HepG2 (cell line): ENCODE measurements around the gene PDLIM5. TPM values are rescaled to one million over a fixed set of nuclear protein-coding genes. Genes with fewer than 3 reads are reported as not detected.

ENCODE experiments used
- ATAC-seq: fragments of 200-7000 bp; cut with Tn5 transposase; 3 replicates; pipeline ENCODE4 v1.9.1; 2020; ENCODE audit warnings: mild to moderate bottlenecking, moderate library complexity
- BruUV-seq: library from RNA; stranded (reverse); fragments of 400-500 nt; replicated peaks from 2 replicates; lab custom pipeline; 2021; lab: Mats Ljungman, UMichigan
- CTCF ChIA-PET: fragments of 300-600 bp; formaldehyde crosslinking; extraction: SDS; loops from one replicate; lab custom pipeline; 2021; ENCODE audit warnings: low total read pairs, inconsistent platforms, low intra/inter-chr PET ratio; lab: Yijun Ruan, JAX
- POLR2A ChIA-PET: fragments of 350-600 bp; sonication (Branson Sonifier 250); formaldehyde crosslinking; loops from one replicate; lab custom pipeline; 2020; ENCODE audit warnings: antibody characterized with exemption, inconsistent platforms; lab: Yijun Ruan, JAX
- DNase-seq: peaks from one replicate; pipeline ENCODE4 v3.0.0-alpha.2; 2015; ENCODE audit warnings: low spot score
- FAIRE-seq: peaks from 3 replicates; lab custom pipeline; 2011; peaks lifted over from hg19 to GRCh38; lab: Jason Lieb, UNC
- H2AFZ ChIP-seq: one replicate; pipeline ENCODE4 v1.6.1; 2011; ENCODE audit warnings: low read length, inconsistent platforms
- H3K27ac ChIP-seq: fragments of 300-600 bp; 3 replicates; pipeline ENCODE4 v1.8.0; 2011; ENCODE audit warnings: mixed run types, mild to moderate bottlenecking, mixed read lengths, low read length, inconsistent platforms; ENCODE audit not compliant: insufficient read depth; ENCODE audit errors: extremely low read length
- H3K27me3 ChIP-seq, 2 experiments: fragments of 200-600 bp in 1 of 2; 2 replicates in 1 of 2; 3 replicates in 1 of 2; pipeline versions ENCODE4 v1.6.0 to v1.8.0; 2011; ENCODE audit warnings: low read length in 2 of 2, mild to moderate bottlenecking in 2 of 2, moderate library complexity in 2 of 2, inconsistent platforms in 1 of 2; ENCODE audit not compliant: insufficient read depth in 2 of 2, control insufficient read depth in 1 of 2
- H3K36me3 ChIP-seq, 2 experiments: fragments of 200-600 bp in 1 of 2; replicated peaks in 1 of 2; 2 replicates in 1 of 2; 3 replicates in 1 of 2; pipeline versions ENCODE4 v1.5.1 to v1.8.0; 2011; ENCODE audit warnings: low read length in 2 of 2, inconsistent platforms in 1 of 2; ENCODE audit not compliant: insufficient read depth in 2 of 2, control insufficient read depth in 1 of 2
- H3K4me1 ChIP-seq: 2 replicates; pipeline ENCODE4 v1.5.1; 2012; ENCODE audit warnings: low read length, inconsistent platforms; ENCODE audit not compliant: insufficient read depth
- H3K4me2 ChIP-seq: 2 replicates; pipeline ENCODE4 v1.6.0; 2011; ENCODE audit warnings: low read depth, low read length, inconsistent platforms
- H3K4me3 ChIP-seq, 3 experiments: fragments of 200-600 bp in 1 of 3; sonication (generic), shearing (Covaris generic) in 1 of 3; replicated peaks in 1 of 3; 2 replicates each; pipeline ENCODE4 v1.5.1; 2011 to 2016; ENCODE audit warnings: low read length in 3 of 3, inconsistent platforms in 2 of 3, low read depth in 2 of 3, mild to moderate bottlenecking in 2 of 3, control low read depth in 1 of 3, mixed read lengths in 1 of 3; ENCODE audit not compliant: insufficient read depth in 1 of 3
- H3K79me2 ChIP-seq: one replicate; pipeline ENCODE4 v1.6.1; 2011; ENCODE audit warnings: low read length, inconsistent platforms; ENCODE audit not compliant: insufficient read depth
- H3K9ac ChIP-seq: 2 replicates; pipeline ENCODE4 v1.6.0; 2011; ENCODE audit warnings: mild to moderate bottlenecking, low read depth, low read length, inconsistent platforms; ENCODE audit not compliant: insufficient read depth
- H3K9me3 ChIP-seq: 2 replicates; pipeline ENCODE4 v1.5.1; 2012; ENCODE audit warnings: mild to moderate bottlenecking, low read length
- H4K20me1 ChIP-seq: 2 replicates; pipeline ENCODE4 v1.6.0; 2011; ENCODE audit warnings: inconsistent platforms, mild to moderate bottlenecking, low read length, moderate library complexity; ENCODE audit not compliant: insufficient read depth
- GMEB2 ChIP-seq: IDR thresholded peaks from 2 replicates; pipeline ENCODE4 v1.6.1; 2016; ENCODE audit warnings: missing biosample characterization, missing genetic modification reagents, low read depth
- HNRNPL ChIP-seq: fragments of 200-400 bp; formaldehyde crosslinking; IDR thresholded peaks from 2 replicates; pipeline ENCODE4 v1.6.1; 2017; ENCODE audit warnings: mild to moderate bottlenecking, low read depth, low read length
- HNRNPLL ChIP-seq: fragments of 200-400 bp; formaldehyde crosslinking; IDR thresholded peaks from 2 replicates; pipeline ENCODE4 v1.6.1; 2017; ENCODE audit warnings: mild to moderate bottlenecking, low read depth, low read length; ENCODE audit not compliant: poor library complexity, severe bottlenecking
- KLF16 ChIP-seq, 2 experiments: sonication (generic) in 1 of 2; formaldehyde crosslinking in 1 of 2; IDR thresholded peaks; 2 replicates each; pipeline versions ENCODE4 v1.6.1 to v1.8.0; 2016 to 2023; ENCODE audit warnings: missing genetic modification reagents in 2 of 2, missing compliant biosample characterization in 1 of 2
- NFIC ChIP-seq: IDR thresholded peaks from 2 replicates; pipeline ENCODE4 v1.6.1; 2012; ENCODE audit warnings: mild to moderate bottlenecking, low read length, inconsistent platforms
- PRPF4 ChIP-seq: fragments of 200-400 bp; formaldehyde crosslinking; IDR thresholded peaks from 2 replicates; pipeline ENCODE4 v1.6.1; 2016; ENCODE audit warnings: low read length, low read depth; ENCODE audit not compliant: poor library complexity, severe bottlenecking
- RORA ChIP-seq: sonication (generic); formaldehyde crosslinking; IDR thresholded peaks from 2 replicates; pipeline ENCODE4 v1.5.0; 2020; ENCODE audit warnings: mild to moderate bottlenecking, missing genetic modification reagents, moderate library complexity
- SNAI1 ChIP-seq: sonication (generic); formaldehyde crosslinking; IDR thresholded peaks from 2 replicates; pipeline ENCODE4 v1.5.0; 2020; ENCODE audit warnings: mild to moderate bottlenecking, missing genetic modification reagents, borderline replicate concordance
- ZFP90 ChIP-seq: sonication (generic); formaldehyde crosslinking; IDR thresholded peaks from 2 replicates; pipeline ENCODE4 v1.8.0; 2022; ENCODE audit warnings: missing genetic modification reagents, mild to moderate bottlenecking, inconsistent platforms, borderline replicate concordance
- ZNF337 ChIP-seq: sonication (generic); formaldehyde crosslinking; IDR thresholded peaks from 2 replicates; pipeline ENCODE4 v1.5.1; 2020; ENCODE audit warnings: missing genetic modification reagents, low read depth, mild to moderate bottlenecking, borderline replicate concordance
- ZNF383 ChIP-seq: sonication (generic); formaldehyde crosslinking; IDR thresholded peaks from 2 replicates; pipeline ENCODE4 v1.4.0; 2020; ENCODE audit warnings: missing genetic modification reagents, mild to moderate bottlenecking, borderline replicate concordance
- ZNF569 ChIP-seq: sonication (generic); formaldehyde crosslinking; IDR thresholded peaks from 2 replicates; pipeline ENCODE4 v1.5.0; 2020; ENCODE audit warnings: mild to moderate bottlenecking, missing genetic modification reagents, moderate library complexity, borderline replicate concordance
- ZNF614 ChIP-seq: IDR thresholded peaks from 2 replicates; pipeline ENCODE4 v1.6.1; 2018; ENCODE audit warnings: missing biosample characterization, missing genetic modification reagents, inconsistent platforms, borderline replicate concordance
- ZNF644 ChIP-seq: IDR thresholded peaks from 2 replicates; pipeline ENCODE4 v1.6.1; 2016; ENCODE audit warnings: low read depth
- in situ Hi-C: cut with HindIII; loops from 2 replicates; pipeline ENCODE4 v1.10.0; 2017; ENCODE audit warnings: low pct_unique_long_range_greater_than_20kb; ENCODE audit not compliant: extremely low pct_ligation_motif_present
- intact Hi-C: fragments of 100-400 bp; cut with micrococcal nuclease; formaldehyde crosslinking; loops from one replicate; pipeline ENCODE4 v1.10.0; 2022; ENCODE audit not compliant: unreplicated experiment
- polyA plus RNA-seq, 8 experiments: library from polyadenylated mRNA; depleted of rRNA in 3 of 8; stranded (reverse) in 7 of 8; unstranded in 1 of 8; fragments of >200 nt; fragmentation: Illumina TruSeq in 4 of 8; extraction: Trizol in 4 of 8; gene quantifications; 2 replicates each; pipeline versions ENCODE4 v1.2.1 to v1.2.3, GENCODE V29; 2011 to 2016; ENCODE audit warnings: low read depth in 4 of 8, missing spikeins in 1 of 8, mixed read lengths in 1 of 8; ENCODE audit not compliant: insufficient read depth in 1 of 8
- total RNA-seq, 5 experiments: library from RNA; depleted of rRNA; stranded (reverse); fragments of >200 nt; fragmentation: Illumina TruSeq; extraction: Trizol; gene quantifications; 2 replicates each; pipeline ENCODE4 v1.2.3, GENCODE V29; 2016; ENCODE audit warnings: low read depth in 1 of 5
- TF ChIP-seq, protein P1 (sequence below): fragments of 450-650 bp; IDR thresholded peaks from 2 replicates; pipeline ENCODE4 v1.6.1; 2016
- TF ChIP-seq, protein P2 (sequence below): sonication (generic); formaldehyde crosslinking; IDR thresholded peaks from 2 replicates; pipeline ENCODE4 v1.5.1; 2020; ENCODE audit warnings: missing genetic modification reagents, mild to moderate bottlenecking, borderline replicate concordance

Gene PDLIM5
- total and polyA plus RNA-seq, 2 of the 13 experiments (the other 11 are each of a cell fraction or from before 2014, with no cell fraction given): 52.8 to 119 TPM

DNA sequence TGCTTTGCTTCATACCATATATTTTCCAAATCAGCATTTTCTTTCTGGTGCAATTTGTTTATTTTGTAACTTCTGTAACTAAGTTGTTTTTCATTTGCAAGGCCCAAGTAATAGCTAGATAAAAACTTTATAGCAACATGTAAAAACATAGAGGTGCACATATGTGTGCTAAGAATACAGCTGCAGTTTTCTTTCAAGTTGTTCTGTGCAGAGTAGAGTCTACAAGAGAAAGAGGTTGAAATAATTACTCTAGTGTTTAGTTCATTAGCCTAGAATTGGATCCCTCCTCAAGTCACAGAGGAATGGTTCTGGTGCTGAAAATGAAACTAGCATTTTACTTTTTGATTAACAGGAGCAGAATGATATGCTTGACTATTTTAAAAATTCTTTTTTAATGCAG is 32.2 kb upstream of the PDLIM5 start:
- Histone ChIP-seq H3K79me2 (no peaks in the 10 kb centered on the region), H3K27ac (peak overlapping the region; percentile 29), H3K36me3 (no peaks in the 10 kb centered on the region), H3K4me3 (no peak overlapping the region; a peak in 1 of 6 replicates), H4K20me1 (no peaks in the 10 kb centered on the region), H3K27me3 (no peaks in the 10 kb centered on the region), H2AFZ (no peak overlapping the region), H3K4me1 (peaks cover 40% of the 10 kb centered on the region), H3K4me2 (peak overlapping the region; percentile 43), H3K9ac (no peak overlapping the region), H3K9me3 (no peaks in the 10 kb centered on the region)
- ATAC-seq (peak; percentile 58), FAIRE-seq (no peak), DNase-seq (no peak)
- CTCF ChIA-PET: no interaction called here
- in situ Hi-C loops (no loop called here), intact Hi-C loops (no loop called here)
- TF ChIP-seq ZNF644 (CRISPR knock-in tag) (no peak), ZNF337 (no peak), PRPF4 (no peak), ZNF614 (CRISPR knock-in tag) (0 out of 2 replicates have a peak, but pooled peaks have one; percentile 15), GMEB2 (CRISPR knock-in tag) (no peak), RORA (CRISPR knock-in tag) (no peak), KLF16 (CRISPR knock-in tag; IDR thresholded peaks at IDR 0.05) (0 out of 4 replicates have a peak, but pooled peaks of 1 of the 2 experiments have one; percentile 18), HNRNPL (no peak), ZFP90 (CRISPR knock-in tag) (no peak), SNAI1 (CRISPR knock-in tag) (no peak), HNRNPLL (no peak), NFIC (no peak), ZNF569 (CRISPR knock-in tag) (no peak), ZNF383 (CRISPR knock-in tag) (no peak)
- TF ChIP-seq, protein P1, sequence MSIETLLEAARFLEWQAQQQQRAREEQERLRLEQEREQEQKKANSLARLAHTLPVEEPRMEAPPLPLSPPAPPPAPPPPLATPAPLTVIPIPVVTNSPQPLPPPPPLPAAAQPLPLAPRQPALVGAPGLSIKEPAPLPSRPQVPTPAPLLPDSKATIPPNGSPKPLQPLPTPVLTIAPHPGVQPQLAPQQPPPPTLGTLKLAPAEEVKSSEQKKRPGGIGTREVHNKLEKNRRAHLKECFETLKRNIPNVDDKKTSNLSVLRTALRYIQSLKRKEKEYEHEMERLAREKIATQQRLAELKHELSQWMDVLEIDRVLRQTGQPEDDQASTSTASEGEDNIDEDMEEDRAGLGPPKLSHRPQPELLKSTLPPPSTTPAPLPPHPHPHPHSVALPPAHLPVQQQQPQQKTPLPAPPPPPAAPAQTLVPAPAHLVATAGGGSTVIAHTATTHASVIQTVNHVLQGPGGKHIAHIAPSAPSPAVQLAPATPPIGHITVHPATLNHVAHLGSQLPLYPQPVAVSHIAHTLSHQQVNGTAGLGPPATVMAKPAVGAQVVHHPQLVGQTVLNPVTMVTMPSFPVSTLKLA: no peak
- TF ChIP-seq, protein P2, sequence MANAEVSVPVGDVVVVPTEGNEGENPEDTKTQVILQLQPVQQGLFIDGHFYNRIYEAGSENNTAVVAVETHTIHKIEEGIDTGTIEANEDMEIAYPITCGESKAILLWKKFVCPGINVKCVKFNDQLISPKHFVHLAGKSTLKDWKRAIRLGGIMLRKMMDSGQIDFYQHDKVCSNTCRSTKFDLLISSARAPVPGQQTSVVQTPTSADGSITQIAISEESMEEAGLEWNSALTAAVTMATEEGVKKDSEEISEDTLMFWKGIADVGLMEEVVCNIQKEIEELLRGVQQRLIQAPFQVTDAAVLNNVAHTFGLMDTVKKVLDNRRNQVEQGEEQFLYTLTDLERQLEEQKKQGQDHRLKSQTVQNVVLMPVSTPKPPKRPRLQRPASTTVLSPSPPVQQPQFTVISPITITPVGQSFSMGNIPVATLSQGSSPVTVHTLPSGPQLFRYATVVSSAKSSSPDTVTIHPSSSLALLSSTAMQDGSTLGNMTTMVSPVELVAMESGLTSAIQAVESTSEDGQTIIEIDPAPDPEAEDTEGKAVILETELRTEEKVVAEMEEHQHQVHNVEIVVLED (CRISPR knock-in tag): no peak
- POLR2A ChIA-PET: interaction anchor here (0.9 kb wide), 1 partner anchor 10 kb away, joined by 3 read pairs; no protein-coding TSS in a partner anchor
- BruUV-seq: no TSS peak
